ENCODE results near the gene IL1B. TPM values are rescaled to one million over a fixed set of nuclear protein-coding genes. Genes with fewer than 3 reads are reported as not detected.

Gene IL1B
- total RNA-seq, 1 donor, result 0.36 TPM

DNA sequence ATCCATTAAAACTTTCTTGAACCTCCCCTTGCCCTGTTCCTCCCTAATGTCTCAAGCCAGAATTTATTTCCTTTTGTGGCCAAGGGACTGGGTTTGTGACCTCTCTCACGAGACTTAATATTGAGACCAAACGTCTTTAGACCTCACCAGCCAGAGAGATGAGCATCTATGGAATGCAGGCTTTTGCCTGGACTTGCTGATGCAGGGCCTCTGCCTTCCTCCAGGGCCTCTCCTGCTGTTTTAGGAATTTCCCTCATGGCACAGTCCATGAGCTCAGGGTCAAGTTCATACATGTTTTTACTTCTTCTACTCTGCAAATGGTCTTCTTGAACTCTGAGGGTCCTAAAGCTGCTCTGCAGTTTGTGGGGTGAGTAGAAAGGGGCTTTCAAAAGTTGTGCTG lies 22.3 kb downstream of the IL1B start:
- Histone ChIP-seq H3K27me3 (ENCODE audit: insufficient read depth, low read length) (no peaks in the 10 kb centered on the region), H3K4me1 (ENCODE audit: insufficient read depth, low read length) (peaks cover 34% of the 10 kb centered on the region), H3K36me3 (ENCODE audit: insufficient read depth, low read length) (no peaks in the 10 kb centered on the region), H4K20me1 (ENCODE audit: insufficient read depth, low read length) (no peaks in the 10 kb centered on the region), H3K4me3 (ENCODE audit: insufficient read depth, low read length) (no peak overlapping the region), H3K79me2 (ENCODE audit: insufficient read depth, low read length) (no peaks in the 10 kb centered on the region), H3K9me3 (ENCODE audit: low read depth, low read length) (no peaks in the 10 kb centered on the region), H3K27ac (ENCODE audit: low read depth, low read length) (peak overlapping the region; percentile 100), H3K4me2 (ENCODE audit: insufficient read depth, low read length) (no peak overlapping the region), H2AFZ (ENCODE audit: low read length) (peak overlapping the region; percentile 64)
- DNase-seq (ENCODE audit: insufficient read length, low spot score, missing footprints), result peak; percentile 89
- TF ChIP-seq, protein P1, sequence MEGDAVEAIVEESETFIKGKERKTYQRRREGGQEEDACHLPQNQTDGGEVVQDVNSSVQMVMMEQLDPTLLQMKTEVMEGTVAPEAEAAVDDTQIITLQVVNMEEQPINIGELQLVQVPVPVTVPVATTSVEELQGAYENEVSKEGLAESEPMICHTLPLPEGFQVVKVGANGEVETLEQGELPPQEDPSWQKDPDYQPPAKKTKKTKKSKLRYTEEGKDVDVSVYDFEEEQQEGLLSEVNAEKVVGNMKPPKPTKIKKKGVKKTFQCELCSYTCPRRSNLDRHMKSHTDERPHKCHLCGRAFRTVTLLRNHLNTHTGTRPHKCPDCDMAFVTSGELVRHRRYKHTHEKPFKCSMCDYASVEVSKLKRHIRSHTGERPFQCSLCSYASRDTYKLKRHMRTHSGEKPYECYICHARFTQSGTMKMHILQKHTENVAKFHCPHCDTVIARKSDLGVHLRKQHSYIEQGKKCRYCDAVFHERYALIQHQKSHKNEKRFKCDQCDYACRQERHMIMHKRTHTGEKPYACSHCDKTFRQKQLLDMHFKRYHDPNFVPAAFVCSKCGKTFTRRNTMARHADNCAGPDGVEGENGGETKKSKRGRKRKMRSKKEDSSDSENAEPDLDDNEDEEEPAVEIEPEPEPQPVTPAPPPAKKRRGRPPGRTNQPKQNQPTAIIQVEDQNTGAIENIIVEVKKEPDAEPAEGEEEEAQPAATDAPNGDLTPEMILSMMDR (IDR thresholded peaks at IDR 0.05; ENCODE audit: extremely low read depth, low read depth, low read length), result no peak

DNA sequence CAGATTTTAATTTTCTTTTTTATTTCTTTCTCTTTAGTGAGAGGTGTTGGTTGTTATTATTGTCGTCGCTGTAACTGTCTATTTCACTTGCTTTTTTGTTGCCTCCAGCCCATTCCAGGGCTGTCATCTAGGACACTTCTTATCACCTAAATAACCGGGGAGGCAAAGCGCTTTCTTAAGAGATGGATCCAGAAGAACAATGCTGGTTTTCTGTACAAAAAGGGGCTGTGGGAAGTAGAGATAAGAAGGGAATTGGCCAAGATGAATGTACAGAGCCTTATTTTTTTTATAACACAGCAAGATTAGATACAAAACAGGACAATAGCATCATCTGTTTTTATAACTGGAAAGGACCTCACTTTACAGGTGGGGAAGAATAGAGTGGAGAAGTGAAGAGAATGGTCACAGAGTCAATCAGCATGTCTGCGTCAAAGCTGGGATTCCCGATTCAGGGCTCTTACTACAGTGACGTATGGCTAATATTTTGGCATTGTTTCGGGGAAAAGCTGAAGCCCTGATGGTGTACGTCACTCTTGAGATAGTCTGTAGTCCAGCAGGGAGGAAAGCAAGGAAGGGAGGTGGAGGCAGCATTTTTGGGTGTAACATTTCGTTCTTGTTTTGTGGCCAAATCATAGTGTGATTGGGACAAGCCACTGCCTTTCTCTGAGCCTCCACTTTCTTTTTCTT lies 23.2 kb downstream of the IL1B start:
- no peaks in the 10 kb centered on the region for H3K36me3 ChIP-seq (ENCODE audit: insufficient read depth, low read length)
- no peak for DNase-seq (ENCODE audit: insufficient read length, low spot score, missing footprints)
- no peak overlapping the region for H3K4me3 ChIP-seq (ENCODE audit: insufficient read depth, low read length)
- H3K4me1 ChIP-seq (ENCODE audit: insufficient read depth, low read length), result peaks cover 33% of the 10 kb centered on the region
- no peaks in the 10 kb centered on the region for H3K27me3 ChIP-seq (ENCODE audit: insufficient read depth, low read length)
- no peak overlapping the region for H2AFZ ChIP-seq (ENCODE audit: low read length)
- no peaks in the 10 kb centered on the region for H3K79me2 ChIP-seq (ENCODE audit: insufficient read depth, low read length)
- TF ChIP-seq, protein P1 (IDR thresholded peaks at IDR 0.05; ENCODE audit: extremely low read depth, low read depth, low read length), result no peak
- peak overlapping the region; percentile 56 for H3K4me2 ChIP-seq (ENCODE audit: insufficient read depth, low read length)
- peak overlapping the region; percentile 100 for H3K27ac ChIP-seq (ENCODE audit: low read depth, low read length)
- no peaks in the 10 kb centered on the region for H4K20me1 ChIP-seq (ENCODE audit: insufficient read depth, low read length)
- no peaks in the 10 kb centered on the region for H3K9me3 ChIP-seq (ENCODE audit: low read depth, low read length)

DNA sequence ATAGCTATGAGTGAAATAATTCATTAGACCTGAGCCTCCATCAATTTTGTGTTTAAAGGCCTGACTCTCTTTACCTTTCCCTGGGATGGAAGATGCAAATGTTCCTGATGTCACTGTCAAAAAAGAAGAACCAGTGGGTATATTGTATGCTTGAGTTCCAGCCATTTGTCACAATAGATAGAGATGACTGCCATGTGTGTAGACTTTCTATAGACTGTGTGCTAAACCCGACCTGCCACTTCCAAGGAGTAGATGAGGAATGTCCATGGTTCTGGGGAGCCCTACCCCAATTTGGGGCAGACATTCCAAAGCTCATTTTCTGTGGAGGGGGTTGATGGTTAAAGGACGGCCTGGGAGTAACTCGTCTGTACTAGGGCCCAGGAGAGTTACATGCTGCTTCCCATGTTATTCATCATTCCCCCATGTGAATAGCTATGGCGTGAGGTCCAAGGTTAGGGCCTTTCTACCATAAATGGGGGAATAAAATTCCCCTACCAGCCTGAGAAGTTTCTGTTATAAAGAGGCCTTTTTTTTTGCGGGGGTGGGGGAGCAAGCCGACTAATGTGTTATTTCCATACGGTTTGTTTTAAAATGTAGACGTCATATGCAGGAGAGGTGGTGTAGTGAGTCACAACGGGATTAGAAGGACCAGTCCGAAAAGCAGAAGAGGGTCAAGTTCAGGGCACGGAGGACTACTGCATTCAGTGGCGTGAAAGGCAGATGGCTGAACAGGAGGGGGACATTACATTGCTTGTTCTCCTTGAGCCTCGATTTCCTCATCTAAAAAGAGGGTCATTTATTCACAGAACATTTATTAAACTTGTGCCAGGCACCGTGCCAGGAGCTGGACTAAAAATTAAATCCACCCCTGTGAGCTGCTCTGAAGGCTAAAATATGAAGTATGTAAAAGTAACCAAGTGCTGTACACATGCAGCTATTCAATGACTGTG lies 24.0 kb downstream of the IL1B start:
- Histone ChIP-seq H3K27ac (ENCODE audit: low read depth, low read length) (peak overlapping the region; percentile 100), H3K4me3 (ENCODE audit: insufficient read depth, low read length) (no peak overlapping the region), H3K36me3 (ENCODE audit: insufficient read depth, low read length) (no peaks in the 10 kb centered on the region), H3K4me2 (ENCODE audit: insufficient read depth, low read length) (peak overlapping the region; percentile 56), H4K20me1 (ENCODE audit: insufficient read depth, low read length) (no peaks in the 10 kb centered on the region), H3K27me3 (ENCODE audit: insufficient read depth, low read length) (no peaks in the 10 kb centered on the region), H2AFZ (ENCODE audit: low read length) (peak overlapping the region; percentile 5), H3K4me1 (ENCODE audit: insufficient read depth, low read length) (peaks cover 29% of the 10 kb centered on the region), H3K79me2 (ENCODE audit: insufficient read depth, low read length) (no peaks in the 10 kb centered on the region), H3K9me3 (ENCODE audit: low read depth, low read length) (no peaks in the 10 kb centered on the region)
- peak; percentile 92 for DNase-seq (ENCODE audit: insufficient read length, low spot score, missing footprints)
- TF ChIP-seq, protein P1 (IDR thresholded peaks at IDR 0.05; ENCODE audit: extremely low read depth, low read depth, low read length), result no peak

DNA sequence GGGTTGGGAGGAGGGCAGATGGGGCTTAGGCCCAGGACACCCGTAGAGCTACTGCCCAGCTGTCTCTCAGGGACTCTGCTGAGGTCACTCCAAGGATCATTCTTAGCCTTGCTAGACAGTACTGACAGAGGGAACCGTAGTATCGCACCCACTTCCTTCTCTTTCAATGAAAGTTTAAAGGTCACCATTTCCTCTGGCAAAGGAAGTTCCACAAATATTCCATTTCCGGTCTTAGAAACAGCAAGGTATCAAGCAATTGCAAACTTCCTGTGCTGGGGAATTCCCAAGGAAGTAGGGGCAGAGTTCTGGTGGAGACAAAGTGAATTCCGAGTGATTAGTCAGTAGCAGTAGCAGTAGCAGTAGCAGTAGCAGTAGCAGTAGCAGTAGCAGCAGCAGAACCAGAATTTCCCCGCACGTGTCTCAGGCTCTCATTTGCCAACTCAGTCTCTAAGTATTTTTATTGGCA lies 24.7 kb downstream of the IL1B start:
- Histone ChIP-seq H3K79me2 (ENCODE audit: insufficient read depth, low read length) (no peaks in the 10 kb centered on the region), H3K27ac (ENCODE audit: low read depth, low read length) (peak overlapping the region; percentile 100), H4K20me1 (ENCODE audit: insufficient read depth, low read length) (no peaks in the 10 kb centered on the region), H2AFZ (ENCODE audit: low read length) (peak overlapping the region; percentile 73), H3K4me2 (ENCODE audit: insufficient read depth, low read length) (peak overlapping the region; percentile 56), H3K9me3 (ENCODE audit: low read depth, low read length) (no peaks in the 10 kb centered on the region), H3K27me3 (ENCODE audit: insufficient read depth, low read length) (no peaks in the 10 kb centered on the region), H3K4me3 (ENCODE audit: insufficient read depth, low read length) (no peak overlapping the region), H3K36me3 (ENCODE audit: insufficient read depth, low read length) (no peaks in the 10 kb centered on the region), H3K4me1 (ENCODE audit: insufficient read depth, low read length) (peaks cover 29% of the 10 kb centered on the region)
- TF ChIP-seq, protein P1 (IDR thresholded peaks at IDR 0.05; ENCODE audit: extremely low read depth, low read depth, low read length), result no peak
- DNase-seq (ENCODE audit: insufficient read length, low spot score, missing footprints), result peak; percentile 75
